Hepatocyte (in vitro differentiated cells): ENCODE results near the gene TMA7.

Experiments used
- EZH2phosphoT487 ChIP-seq: fragments of 200-600 bp; sonication (generic); IDR thresholded peaks from one replicate; pipeline ENCODE4 v1.6.1; 2018; ENCODE audit warnings: antibody characterized with exemption, mild to moderate bottlenecking, low read depth, moderate library complexity; ENCODE audit not compliant: unreplicated experiment, severe bottlenecking
- TF ChIP-seq, protein P1 (sequence below): fragments of 200-600 bp; sonication (generic); IDR thresholded peaks from 2 replicates; pipeline ENCODE4 v1.5.1; 2016; ENCODE audit warnings: antibody characterized with exemption, mild to moderate bottlenecking; ENCODE audit not compliant: poor library complexity

GRCh38 chr3:48406443-48407431, 33.3 kb upstream of the TMA7 start:
- TF ChIP-seq, protein P1, sequence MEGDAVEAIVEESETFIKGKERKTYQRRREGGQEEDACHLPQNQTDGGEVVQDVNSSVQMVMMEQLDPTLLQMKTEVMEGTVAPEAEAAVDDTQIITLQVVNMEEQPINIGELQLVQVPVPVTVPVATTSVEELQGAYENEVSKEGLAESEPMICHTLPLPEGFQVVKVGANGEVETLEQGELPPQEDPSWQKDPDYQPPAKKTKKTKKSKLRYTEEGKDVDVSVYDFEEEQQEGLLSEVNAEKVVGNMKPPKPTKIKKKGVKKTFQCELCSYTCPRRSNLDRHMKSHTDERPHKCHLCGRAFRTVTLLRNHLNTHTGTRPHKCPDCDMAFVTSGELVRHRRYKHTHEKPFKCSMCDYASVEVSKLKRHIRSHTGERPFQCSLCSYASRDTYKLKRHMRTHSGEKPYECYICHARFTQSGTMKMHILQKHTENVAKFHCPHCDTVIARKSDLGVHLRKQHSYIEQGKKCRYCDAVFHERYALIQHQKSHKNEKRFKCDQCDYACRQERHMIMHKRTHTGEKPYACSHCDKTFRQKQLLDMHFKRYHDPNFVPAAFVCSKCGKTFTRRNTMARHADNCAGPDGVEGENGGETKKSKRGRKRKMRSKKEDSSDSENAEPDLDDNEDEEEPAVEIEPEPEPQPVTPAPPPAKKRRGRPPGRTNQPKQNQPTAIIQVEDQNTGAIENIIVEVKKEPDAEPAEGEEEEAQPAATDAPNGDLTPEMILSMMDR: no peak
- TF ChIP-seq EZH2phosphoT487: no peak
